IPS-15b (cell line): ENCODE data around the gene SMARCA2.

Experiments used
- H3K27me3 ChIP-seq: one replicate; pipeline ENCODE4 v1.6.1; 2013; ENCODE audit warnings: low read length; ENCODE audit not compliant: control insufficient read depth, insufficient read depth
- H3K36me3 ChIP-seq: one replicate; pipeline ENCODE4 v1.6.1; 2013; ENCODE audit warnings: low read length; ENCODE audit not compliant: control insufficient read depth, insufficient read depth
- H3K4me1 ChIP-seq: one replicate; pipeline ENCODE4 v1.6.1; 2013; ENCODE audit warnings: mild to moderate bottlenecking, low read length; ENCODE audit not compliant: control insufficient read depth, insufficient read depth
- H3K4me3 ChIP-seq: one replicate; pipeline ENCODE4 v1.5.1; 2013; ENCODE audit warnings: low read depth, low read length
- H3K9ac ChIP-seq: one replicate; pipeline ENCODE4 v1.6.1; 2013; ENCODE audit warnings: low read depth, mild to moderate bottlenecking, low read length
- H3K9me3 ChIP-seq: one replicate; pipeline ENCODE4 v1.6.1; 2013; ENCODE audit warnings: mild to moderate bottlenecking, low read length; ENCODE audit not compliant: control insufficient read depth, insufficient read depth

SMARCA2 gene

DNA sequence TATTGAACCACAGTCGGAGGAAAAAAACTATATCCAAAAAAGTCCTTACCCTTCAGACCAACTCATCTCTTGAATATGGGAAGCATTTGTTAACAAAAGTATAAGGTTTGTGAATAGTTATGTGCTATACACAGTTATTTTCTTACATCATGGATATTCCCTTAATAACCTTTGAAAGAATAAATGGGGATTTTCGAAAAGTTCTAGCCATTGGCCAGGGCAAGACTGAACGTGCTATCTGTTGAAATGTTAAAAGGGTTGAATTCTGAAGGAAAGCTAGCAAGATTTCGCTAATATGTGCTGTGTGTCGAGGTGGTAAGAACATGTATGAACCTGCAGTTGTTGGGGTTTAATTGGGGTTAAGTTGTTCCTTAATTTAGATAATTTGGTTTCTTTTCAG, 140.8 kb downstream of the SMARCA2 start:
- no peak overlapping the region for H3K9ac ChIP-seq
- peaks cover 32% of the 10 kb centered on the region for H3K4me1 ChIP-seq
- H3K9me3 ChIP-seq, result no peaks in the 10 kb centered on the region
- no peak overlapping the region for H3K4me3 ChIP-seq
- H3K27me3 ChIP-seq, result no peaks in the 10 kb centered on the region
- no peaks in the 10 kb centered on the region for H3K36me3 ChIP-seq

- Histone ChIP-seq H3K9ac (no peak overlapping the region), H3K4me3 (no peak overlapping the region), H3K36me3 (no peaks in the 10 kb centered on the region), H3K9me3 (no peaks in the 10 kb centered on the region), H3K27me3 (no peaks in the 10 kb centered on the region), H3K4me1 (peaks cover 37% of the 10 kb centered on the region)
Measured at GRCh38 chr9:2157277-2158110, 142.3 kb downstream of the SMARCA2 start.

DNA sequence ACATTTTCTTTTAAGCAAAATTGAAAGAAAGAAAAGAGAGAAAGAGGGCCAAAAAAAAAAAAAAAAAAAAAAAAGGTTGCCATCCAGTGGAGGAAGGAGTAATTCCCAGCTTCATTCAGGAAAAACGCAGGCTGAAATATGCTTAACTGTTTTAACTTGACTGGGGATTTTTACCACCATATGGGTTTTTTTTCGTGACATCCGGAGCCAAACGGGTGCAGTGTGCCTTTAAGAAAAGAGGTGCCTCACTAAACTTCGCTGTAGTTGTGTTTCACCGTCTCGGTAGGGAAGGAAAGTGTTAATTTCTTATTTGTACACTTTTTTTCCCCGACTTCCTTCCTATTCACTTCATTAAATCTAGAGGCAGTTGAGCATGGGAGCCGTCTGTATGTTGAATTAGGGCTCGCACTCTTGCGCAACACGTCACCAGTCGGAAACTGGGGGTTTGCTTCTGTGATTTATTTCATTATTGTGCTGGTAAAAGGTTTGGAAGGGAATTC, 143.0 kb downstream of the SMARCA2 start:
- Histone ChIP-seq H3K36me3 (no peaks in the 10 kb centered on the region), H3K4me1 (peaks cover 37% of the 10 kb centered on the region), H3K9ac (peak overlapping the region; percentile 57), H3K4me3 (peak overlapping the region; percentile 28), H3K27me3 (no peaks in the 10 kb centered on the region), H3K9me3 (no peaks in the 10 kb centered on the region)

- no peaks in the 10 kb centered on the region for H3K36me3 ChIP-seq
- H3K4me3 ChIP-seq, result peak overlapping the region; percentile 28
- peaks cover 37% of the 10 kb centered on the region for H3K4me1 ChIP-seq
- no peaks in the 10 kb centered on the region for H3K9me3 ChIP-seq
- no peaks in the 10 kb centered on the region for H3K27me3 ChIP-seq
- peak overlapping the region; percentile 6 for H3K9ac ChIP-seq
Measured at GRCh38 chr9:2158766-2159430, 143.8 kb downstream of the SMARCA2 start.

GRCh38 chr9:2159521-2160454, 144.6 kb downstream of the SMARCA2 start:
- Histone ChIP-seq H3K9me3 (no peaks in the 10 kb centered on the region), H3K27me3 (no peaks in the 10 kb centered on the region), H3K9ac (peak overlapping the region; percentile 56), H3K36me3 (no peaks in the 10 kb centered on the region), H3K4me1 (peaks cover 37% of the 10 kb centered on the region), H3K4me3 (no peak overlapping the region)

GRCh38 chr9:2161661-2162060, 146.5 kb downstream of the SMARCA2 start:
- H3K4me1 ChIP-seq, result peaks cover 38% of the 10 kb centered on the region
- no peak overlapping the region for H3K4me3 ChIP-seq
- no peaks in the 10 kb centered on the region for H3K9me3 ChIP-seq
- no peaks in the 10 kb centered on the region for H3K27me3 ChIP-seq
- H3K36me3 ChIP-seq, result no peaks in the 10 kb centered on the region
- H3K9ac ChIP-seq, result no peak overlapping the region

GRCh38 chr9:2163231-2163885, 148.2 kb downstream of the SMARCA2 start:
- H3K4me1 ChIP-seq, result peaks cover 31% of the 10 kb centered on the region
- no peaks in the 10 kb centered on the region for H3K27me3 ChIP-seq
- no peaks in the 10 kb centered on the region for H3K36me3 ChIP-seq
- no peaks in the 10 kb centered on the region for H3K9me3 ChIP-seq
- no peak overlapping the region for H3K4me3 ChIP-seq
- no peak overlapping the region for H3K9ac ChIP-seq

- Histone ChIP-seq H3K4me1 (peaks cover 24% of the 10 kb centered on the region), H3K9ac (no peak overlapping the region), H3K36me3 (no peaks in the 10 kb centered on the region), H3K4me3 (no peak overlapping the region), H3K9me3 (no peaks in the 10 kb centered on the region), H3K27me3 (no peaks in the 10 kb centered on the region)
Measured at GRCh38 chr9:2164268-2164667, 149.1 kb downstream of the SMARCA2 start.

- Histone ChIP-seq H3K9me3 (no peaks in the 10 kb centered on the region), H3K9ac (no peak overlapping the region), H3K27me3 (no peaks in the 10 kb centered on the region), H3K4me1 (peaks cover 8% of the 10 kb centered on the region), H3K4me3 (no peak overlapping the region), H3K36me3 (no peaks in the 10 kb centered on the region)
Measured at GRCh38 chr9:2166203-2166602, 151.1 kb downstream of the SMARCA2 start.

DNA sequence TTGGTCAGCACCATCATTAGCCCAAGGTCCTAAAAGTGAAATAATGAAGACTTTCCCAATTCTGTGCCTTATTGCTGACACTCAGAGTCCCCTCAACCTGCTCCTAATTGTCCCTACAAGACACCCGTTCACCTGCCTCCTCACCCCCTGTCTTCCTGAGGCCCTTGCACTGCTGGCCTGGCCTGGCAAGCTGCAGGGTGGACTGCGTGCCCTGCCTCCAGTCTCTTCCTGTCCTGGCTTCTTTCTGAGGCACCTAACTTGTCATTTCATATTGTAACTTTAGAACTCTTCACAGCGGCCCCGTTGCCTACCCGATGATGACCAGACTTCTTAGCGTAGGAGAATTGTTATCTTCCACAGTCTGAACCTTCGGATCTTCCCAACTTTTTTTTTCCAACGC, 153.9 kb downstream of the SMARCA2 start:
- Histone ChIP-seq H3K4me3 (no peak overlapping the region), H3K36me3 (no peaks in the 10 kb centered on the region), H3K27me3 (no peaks in the 10 kb centered on the region), H3K9me3 (no peaks in the 10 kb centered on the region), H3K4me1 (peaks cover 6% of the 10 kb centered on the region), H3K9ac (no peak overlapping the region)

- Histone ChIP-seq H3K27me3 (no peaks in the 10 kb centered on the region), H3K4me1 (peaks cover 6% of the 10 kb centered on the region), H3K36me3 (no peaks in the 10 kb centered on the region), H3K9me3 (no peaks in the 10 kb centered on the region), H3K4me3 (no peak overlapping the region), H3K9ac (no peak overlapping the region)
Measured at GRCh38 chr9:2170722-2171121, 155.6 kb downstream of the SMARCA2 start.
